ENCODE measurements around the gene KCNG3. TPM values are rescaled to one million over a fixed set of nuclear protein-coding genes. Genes with fewer than 3 reads are reported as not detected.
A peak's percentile ranks its signal among the peaks of the same experiment; 100 is the strongest.

The KCNG3 gene
- total RNA-seq, 8 experiments from 2014 or later: 0.10 to 2.6 (median 0.65) TPM

DNA sequence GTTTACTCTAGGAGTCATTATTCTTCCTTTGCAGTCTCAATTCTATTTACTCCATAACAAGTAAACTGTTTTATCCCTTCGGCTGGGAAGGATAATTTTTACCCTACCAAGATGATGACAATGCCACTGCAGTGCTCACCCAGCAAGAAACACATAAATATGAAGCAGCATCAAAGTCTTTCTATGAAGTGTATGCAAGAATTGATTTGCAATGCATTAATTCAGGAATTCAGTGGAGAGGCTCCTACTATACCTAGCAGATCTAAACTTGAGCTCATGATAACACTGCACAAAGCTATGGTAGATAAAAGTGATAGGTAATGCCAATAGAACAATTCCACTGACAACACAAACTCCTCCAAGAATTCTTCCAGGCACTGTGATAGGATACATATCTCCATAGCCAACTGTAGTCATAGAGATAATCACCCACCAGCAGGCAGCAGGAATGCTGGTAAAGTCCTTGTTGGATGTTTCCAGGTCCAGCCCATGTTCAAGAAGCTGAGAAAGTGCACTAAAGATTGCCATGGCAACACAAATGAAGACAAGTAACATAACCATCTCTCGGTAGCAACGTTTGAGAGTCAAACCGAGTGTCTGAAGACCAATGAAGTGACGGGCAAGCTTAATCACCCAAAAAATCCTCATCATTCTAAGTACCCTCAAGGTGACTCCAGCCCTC, 49.9 kb downstream of the KCNG3 start:
- Histone ChIP-seq H3K4me3 (no peak overlapping the region), H3K27ac (no peak overlapping the region)
- WGBS, 10 experiments: 22 to 100% (median 70%) methylated on average over 1 to 5 of the region's 5 CpGs; no CpG with 5 or more reads in 1 of the 10 experiments

DNA sequence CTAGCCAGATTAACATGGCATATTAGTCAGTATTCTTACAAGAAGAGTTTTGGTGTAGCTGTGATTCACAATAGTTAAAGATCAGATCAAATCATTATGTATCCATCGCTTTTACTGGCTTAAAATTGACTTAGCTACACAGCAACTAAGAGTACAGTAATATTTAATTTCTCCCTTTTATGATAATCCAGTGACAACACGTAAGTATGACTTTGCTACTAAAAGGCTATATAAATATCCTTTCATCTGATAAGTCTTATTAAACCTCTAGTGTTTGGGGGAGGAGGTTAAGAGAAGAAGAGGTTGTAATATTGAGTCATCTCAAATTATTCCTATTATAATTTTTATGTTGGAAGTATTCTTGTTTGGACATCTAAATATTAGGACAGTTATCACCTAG, 51.0 kb downstream of the KCNG3 start:
- in situ Hi-C loops (cut with MboI; ENCODE audit: low pct_unique_long_range_greater_than_20kb in 2 of 9, low sequenced_read_pairs in 9 of 9, unreplicated experiment in 9 of 9): no loop called here
- no peaks in the 10 kb centered on the region for H3K4me1 ChIP-seq (replicated peaks in 1 of 2)
- H3K27ac ChIP-seq: no peak overlapping the region
- no peak for ATAC-seq (replicated peaks in 6 of 8)
- H3K4me3 ChIP-seq: no peak overlapping the region
- 21 to 100% (median 84%) methylated on average over 1 to 2 of the region's 2 CpGs for WGBS, 10 experiments

More for the DNA sequence above, 49.9 kb downstream of the KCNG3 start:
- in situ Hi-C loops (cut with MboI; ENCODE audit: low pct_unique_long_range_greater_than_20kb in 2 of 9, low sequenced_read_pairs in 9 of 9, unreplicated experiment in 9 of 9): no loop called here
- peak in 3 of 8 experiments; percentile 46 to 81 (median 62) for ATAC-seq (replicated peaks in 6 of 8)
- no peaks in the 10 kb centered on the region for H3K4me1 ChIP-seq (replicated peaks in 1 of 2)

DNA sequence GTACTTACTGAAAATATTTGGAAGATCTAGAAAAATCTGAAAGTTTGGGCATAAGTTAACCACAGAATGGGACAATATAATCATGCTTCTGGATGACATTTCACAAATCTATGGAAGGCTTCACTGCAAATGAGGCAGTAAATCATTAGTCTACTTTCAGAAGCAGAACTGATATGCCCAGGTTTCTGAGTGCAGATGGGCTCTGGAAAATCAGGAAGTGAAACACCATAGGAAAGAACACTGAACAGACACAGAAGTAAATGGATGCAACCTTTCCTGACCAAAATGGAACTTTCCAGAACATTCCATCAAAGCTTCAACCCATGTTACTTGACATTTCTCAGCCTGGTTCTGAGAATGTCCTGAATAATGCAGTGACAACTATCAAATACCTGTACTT, 55.1 kb downstream of the KCNG3 start:
- no peak overlapping the region for H3K27ac ChIP-seq
- ATAC-seq (replicated peaks in 6 of 8): no peak
- H3K4me3 ChIP-seq: no peak overlapping the region
- no peaks in the 10 kb centered on the region for H3K4me1 ChIP-seq (replicated peaks in 1 of 2)
- in situ Hi-C loops (cut with MboI; ENCODE audit: low pct_unique_long_range_greater_than_20kb in 2 of 9, low sequenced_read_pairs in 9 of 9, unreplicated experiment in 9 of 9): no loop called here

DNA sequence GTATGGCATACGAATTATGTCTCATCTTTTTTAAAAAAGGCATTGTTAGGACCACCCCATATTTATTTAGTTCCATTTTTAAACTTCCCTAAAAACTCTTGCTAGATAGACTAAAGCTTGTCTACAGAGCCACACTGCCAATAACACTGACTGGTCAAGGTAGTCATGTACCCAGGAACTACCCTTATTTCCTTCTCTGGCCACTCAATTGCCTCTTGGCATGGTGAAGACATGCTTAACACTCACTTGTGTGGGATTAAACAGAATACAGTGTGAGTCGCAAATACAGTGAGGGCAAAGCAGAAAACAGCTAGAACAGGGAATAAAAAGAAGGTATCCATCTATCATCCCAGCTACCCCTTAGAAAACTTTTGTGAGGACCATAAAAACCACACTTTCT, 57.4 kb downstream of the KCNG3 start:
- H3K4me3 ChIP-seq: no peak overlapping the region
- no peak for ATAC-seq (replicated peaks in 6 of 8)

DNA sequence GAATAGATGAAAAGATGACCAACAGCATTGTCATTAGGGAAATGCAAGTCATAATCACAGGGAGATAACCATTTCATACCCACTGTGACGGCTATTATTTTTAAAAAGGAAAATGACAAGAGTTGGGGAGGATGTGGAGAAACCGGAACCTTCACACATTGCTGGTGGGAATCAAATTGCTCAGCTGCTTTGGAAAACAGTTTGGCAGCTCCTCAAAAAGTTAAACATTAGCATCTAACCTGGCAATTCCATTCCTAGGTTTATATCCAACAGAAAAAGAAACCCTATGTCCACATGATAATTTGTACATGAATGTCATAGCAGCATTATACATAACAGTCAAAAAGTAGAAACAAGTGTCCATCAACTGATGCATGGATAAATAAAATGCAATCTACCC, 58.2 kb downstream of the KCNG3 start:
- 24 to 100% (median 62%) methylated on average over 1 to 2 of the region's 2 CpGs for whole genome bisulfite sequencing, 10 experiments
- ATAC-seq (replicated peaks in 6 of 8): no peak
- in situ Hi-C loops (cut with MboI; ENCODE audit: low pct_unique_long_range_greater_than_20kb in 2 of 9, low sequenced_read_pairs in 9 of 9, unreplicated experiment in 9 of 9): no loop called here
- Histone ChIP-seq H3K4me3 (no peak overlapping the region), H3K4me1 (replicated peaks in 1 of 2) (no peaks in the 10 kb centered on the region), H3K27ac (no peak overlapping the region)

More for the DNA sequence above, 57.4 kb downstream of the KCNG3 start:
- H3K4me1 ChIP-seq (replicated peaks in 1 of 2): no peaks in the 10 kb centered on the region
- in situ Hi-C loops (cut with MboI; ENCODE audit: low pct_unique_long_range_greater_than_20kb in 2 of 9, low sequenced_read_pairs in 9 of 9, unreplicated experiment in 9 of 9): no loop called here
- H3K27ac ChIP-seq: no peak overlapping the region
- 50 to 100% (median 83%) methylated on average over 1 to 2 of the region's 2 CpGs; no CpG with 5 or more reads in 1 of the 10 experiments for WGBS, 10 experiments

DNA sequence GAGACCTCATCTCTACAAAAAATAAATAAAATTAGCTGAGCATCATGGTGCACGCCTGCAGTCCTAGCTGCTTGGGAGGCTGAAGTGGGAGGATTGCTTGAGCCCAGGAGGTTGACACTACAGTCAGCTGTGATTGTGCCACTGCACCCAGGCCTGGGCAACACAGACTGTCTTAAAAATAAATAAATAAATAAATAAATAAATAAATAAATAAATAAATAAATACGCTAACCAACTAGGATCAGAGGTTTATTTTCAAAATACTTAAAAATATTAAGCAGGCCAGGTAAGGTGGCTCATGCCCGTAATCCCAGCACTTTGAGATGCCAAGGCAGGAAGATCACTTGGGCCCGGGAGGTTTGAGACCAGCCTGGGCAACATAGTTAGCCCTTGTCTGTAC, 63.6 kb downstream of the KCNG3 start:
- ATAC-seq (replicated peaks in 6 of 8): no peak
- in situ Hi-C loops (cut with MboI; ENCODE audit: low pct_unique_long_range_greater_than_20kb in 2 of 9, low sequenced_read_pairs in 9 of 9, unreplicated experiment in 9 of 9): no loop called here
- Histone ChIP-seq H3K4me3 (no peak overlapping the region), H3K4me1 (replicated peaks in 1 of 2) (no peaks in the 10 kb centered on the region), H3K27ac (no peak overlapping the region)
- 57 to 100% (median 86%) methylated on average over 1 to 4 of the region's 4 CpGs; no CpG with 5 or more reads in 2 of the 10 experiments for WGBS, 10 experiments

DNA sequence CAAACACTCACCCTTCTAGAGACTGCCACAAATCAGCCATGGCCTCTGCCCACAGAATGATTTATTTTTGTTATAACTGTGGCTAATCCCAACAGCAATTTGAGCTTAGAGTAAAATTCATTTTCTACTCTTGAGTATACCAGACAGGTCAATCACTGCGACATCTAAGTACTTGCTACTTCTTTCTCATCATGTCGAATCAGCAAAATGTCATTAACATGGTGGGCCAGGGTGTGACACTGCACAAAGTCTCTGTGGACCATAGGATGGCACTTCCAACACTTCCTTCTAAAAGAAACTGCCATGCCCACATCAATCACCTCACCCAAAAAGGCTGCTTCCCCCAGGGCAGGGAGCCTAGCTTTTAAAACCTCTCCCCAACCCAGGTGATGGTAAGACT, 64.4 kb downstream of the KCNG3 start:
- 33 to 100% (median 100%) methylated on average over 1 to 2 of the region's 2 CpGs for WGBS, 10 experiments
- in situ Hi-C loops (cut with MboI; ENCODE audit: low pct_unique_long_range_greater_than_20kb in 2 of 9, low sequenced_read_pairs in 9 of 9, unreplicated experiment in 9 of 9): no loop called here
- Histone ChIP-seq H3K4me1 (replicated peaks in 1 of 2) (no peaks in the 10 kb centered on the region), H3K27ac (no peak overlapping the region), H3K4me3 (no peak overlapping the region)
- no peak for ATAC-seq (replicated peaks in 6 of 8)

DNA sequence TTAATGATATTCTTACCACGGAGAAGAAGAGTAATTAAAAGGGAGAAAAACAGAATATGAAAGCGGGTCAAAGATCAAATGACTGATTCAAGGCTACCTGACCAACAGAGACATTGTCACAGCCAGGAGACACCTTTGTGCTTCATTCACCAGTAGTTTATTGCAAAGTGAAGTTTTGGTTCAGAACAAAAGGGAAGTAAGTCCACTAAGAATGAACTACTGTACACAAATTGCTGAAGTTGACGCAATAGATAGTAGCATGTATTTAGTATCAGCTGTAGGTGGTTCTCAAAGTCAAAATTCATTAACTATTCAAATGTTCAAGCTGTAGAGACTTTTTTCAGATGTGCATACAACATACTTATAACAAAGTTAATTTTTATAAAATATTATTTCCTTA, 68.1 kb downstream of the KCNG3 start:
- in situ Hi-C loops (cut with MboI; ENCODE audit: low pct_unique_long_range_greater_than_20kb in 2 of 9, low sequenced_read_pairs in 9 of 9, unreplicated experiment in 9 of 9): no loop called here
- ATAC-seq (replicated peaks in 6 of 8): no peak
- Histone ChIP-seq H3K27ac (no peak overlapping the region), H3K4me1 (replicated peaks in 1 of 2) (no peaks in the 10 kb centered on the region), H3K4me3 (no peak overlapping the region)
- 43 to 100% (median 90%) methylated on average over 1 to 3 of the region's 3 CpGs; no CpG with 5 or more reads in 3 of the 10 experiments for WGBS, 10 experiments

DNA sequence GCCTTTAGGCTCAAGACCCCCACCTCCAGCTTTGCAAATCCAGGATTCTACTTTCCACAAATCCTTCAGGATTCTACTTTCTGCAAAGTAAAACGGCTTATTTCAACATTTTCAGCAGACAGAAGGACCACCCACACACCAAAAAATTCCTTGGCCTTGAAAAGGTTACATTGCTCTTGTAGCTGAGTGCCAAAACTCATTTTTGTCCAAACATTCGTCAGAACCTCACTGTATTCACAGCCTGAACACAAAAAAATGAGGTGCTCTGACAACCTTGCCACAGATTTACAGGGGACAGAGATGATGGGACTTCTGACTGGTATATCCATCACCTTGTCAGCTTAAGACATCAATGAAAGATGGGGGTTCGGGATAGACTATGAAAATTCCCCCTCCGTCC, 69.7 kb downstream of the KCNG3 start:
- Histone ChIP-seq H3K4me1 (replicated peaks in 1 of 2) (no peaks in the 10 kb centered on the region), H3K27ac (no peak overlapping the region), H3K4me3 (no peak overlapping the region)
- ATAC-seq (replicated peaks in 6 of 8): no peak
- in situ Hi-C loops (cut with MboI; ENCODE audit: low pct_unique_long_range_greater_than_20kb in 2 of 9, low sequenced_read_pairs in 9 of 9, unreplicated experiment in 9 of 9): no loop called here
- WGBS, 10 experiments: 33 to 100% (median 80%) methylated on average over 1 to 4 of the region's 4 CpGs; no CpG with 5 or more reads in 1 of the 10 experiments

DNA sequence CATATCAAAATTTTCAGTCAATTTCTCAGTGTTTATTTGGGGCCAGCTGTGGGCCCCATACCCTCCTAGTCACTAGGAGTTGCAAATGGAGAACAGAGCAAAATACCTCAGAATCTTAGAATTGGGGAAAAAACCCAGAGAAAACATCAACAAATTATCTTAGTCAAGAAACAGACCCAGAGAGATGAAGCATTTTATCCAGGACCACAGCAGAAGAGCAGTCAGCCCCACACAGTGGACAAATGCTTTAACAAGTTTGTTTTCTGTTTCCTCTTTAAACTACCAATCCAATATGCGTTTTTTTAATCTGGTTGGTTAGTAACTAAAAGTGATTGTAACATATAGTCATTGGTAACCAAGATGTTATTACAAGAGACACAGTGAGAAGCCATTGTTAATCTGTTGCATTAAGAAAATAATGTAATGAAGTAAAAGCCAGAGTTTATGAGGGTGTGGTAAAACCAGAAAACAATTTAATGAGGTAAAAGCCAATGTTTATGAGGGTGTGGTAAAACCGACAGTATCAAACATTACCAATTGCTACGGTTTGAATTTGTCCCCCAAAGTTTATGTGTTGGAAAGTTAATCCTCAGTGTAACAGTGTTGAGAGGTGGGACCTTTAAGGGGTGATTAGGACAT, 72.1 kb downstream of the KCNG3 start:
- Histone ChIP-seq H3K4me1 (replicated peaks in 1 of 2) (no peaks in the 10 kb centered on the region), H3K4me3 (no peak overlapping the region), H3K27ac (no peak overlapping the region)
- in situ Hi-C loops (cut with MboI; ENCODE audit: low pct_unique_long_range_greater_than_20kb in 2 of 9, low sequenced_read_pairs in 9 of 9, unreplicated experiment in 9 of 9): no loop called here
- ATAC-seq (replicated peaks in 6 of 8): no peak
- WGBS, 10 experiments: 27 to 96% (median 75%) methylated on average over 1 to 3 of the region's 3 CpGs; no CpG with 5 or more reads in 1 of the 10 experiments

DNA sequence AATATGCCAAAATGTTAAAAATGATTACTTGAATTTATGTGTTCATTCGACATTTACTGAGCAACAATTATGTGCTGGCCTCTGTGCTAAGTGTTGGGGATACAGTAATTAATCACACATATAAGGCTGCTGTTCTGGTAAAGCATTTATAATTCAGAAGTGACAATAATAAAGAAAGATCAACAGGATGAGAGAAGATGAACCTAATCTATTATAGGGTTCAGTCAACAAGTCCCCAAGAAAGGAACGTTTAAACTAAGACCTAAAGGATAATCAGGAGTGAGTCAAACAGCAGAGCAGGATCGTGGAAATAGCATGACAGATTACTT, 72.7 kb downstream of the KCNG3 start:
- Histone ChIP-seq H3K4me1 (replicated peaks in 1 of 2) (no peaks in the 10 kb centered on the region), H3K4me3 (no peak overlapping the region), H3K27ac (no peak overlapping the region)
- peak in 1 of 8 experiments; percentile 20 for ATAC-seq (replicated peaks in 6 of 8)
- WGBS, 10 experiments: 5 to 100% (median 58%) methylated on average over 1 to 3 of the region's 3 CpGs
- in situ Hi-C loops (cut with MboI; ENCODE audit: low pct_unique_long_range_greater_than_20kb in 2 of 9, low sequenced_read_pairs in 9 of 9, unreplicated experiment in 9 of 9): no loop called here

DNA sequence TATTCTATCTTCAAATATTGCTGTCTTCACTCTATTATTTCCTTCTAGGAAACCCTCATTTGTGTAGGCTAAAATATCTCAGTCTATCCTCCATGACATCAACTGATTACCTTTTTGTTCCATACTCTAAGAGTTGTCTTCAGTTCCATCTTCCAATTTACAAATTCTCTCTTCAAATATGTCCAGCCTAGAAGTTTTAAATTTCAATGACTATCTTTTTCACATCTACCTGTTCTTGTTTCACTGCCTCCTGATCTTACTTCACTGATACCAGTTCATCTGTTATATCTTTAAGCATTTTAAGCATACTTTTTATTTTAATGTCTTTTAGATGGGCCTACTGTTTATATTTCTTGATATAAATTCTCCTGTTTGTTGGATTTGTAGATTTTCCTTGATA, 79.1 kb downstream of the KCNG3 start:
- Histone ChIP-seq H3K4me1 (replicated peaks in 1 of 2) (no peaks in the 10 kb centered on the region), H3K27ac (no peak overlapping the region), H3K4me3 (no peak overlapping the region)
- ATAC-seq (replicated peaks in 6 of 8): no peak
- in situ Hi-C loops (cut with MboI; ENCODE audit: low pct_unique_long_range_greater_than_20kb in 2 of 9, low sequenced_read_pairs in 9 of 9, unreplicated experiment in 9 of 9): no loop called here

DNA sequence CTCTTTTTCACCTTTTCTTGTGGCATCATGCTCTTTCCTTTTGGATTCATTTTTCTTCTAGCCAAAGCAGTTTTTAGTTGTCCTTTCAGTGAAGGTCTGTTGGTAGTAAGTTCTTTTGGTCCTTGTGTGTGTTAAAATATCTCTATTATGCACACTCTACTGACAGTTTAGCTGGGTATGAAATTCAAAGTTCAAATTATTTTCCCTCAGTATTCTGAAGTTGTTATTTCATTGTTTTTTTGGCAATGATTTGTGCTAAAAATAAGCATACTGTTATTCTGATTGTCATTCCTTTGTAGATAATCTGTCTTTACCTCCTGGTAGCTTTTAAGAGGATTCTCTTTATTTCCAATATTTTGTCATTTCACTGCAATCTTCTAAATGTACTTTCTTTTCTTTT, 79.6 kb downstream of the KCNG3 start:
- Histone ChIP-seq H3K4me1 (replicated peaks in 1 of 2) (no peaks in the 10 kb centered on the region), H3K27ac (no peak overlapping the region), H3K4me3 (no peak overlapping the region)
- ATAC-seq (replicated peaks in 6 of 8): no peak
- in situ Hi-C loops (cut with MboI; ENCODE audit: low pct_unique_long_range_greater_than_20kb in 2 of 9, low sequenced_read_pairs in 9 of 9, unreplicated experiment in 9 of 9): no loop called here

All from motor neuron (in vitro differentiated cells).